ENCODE results near the gene NUP35.

NUP35 gene, protein sequence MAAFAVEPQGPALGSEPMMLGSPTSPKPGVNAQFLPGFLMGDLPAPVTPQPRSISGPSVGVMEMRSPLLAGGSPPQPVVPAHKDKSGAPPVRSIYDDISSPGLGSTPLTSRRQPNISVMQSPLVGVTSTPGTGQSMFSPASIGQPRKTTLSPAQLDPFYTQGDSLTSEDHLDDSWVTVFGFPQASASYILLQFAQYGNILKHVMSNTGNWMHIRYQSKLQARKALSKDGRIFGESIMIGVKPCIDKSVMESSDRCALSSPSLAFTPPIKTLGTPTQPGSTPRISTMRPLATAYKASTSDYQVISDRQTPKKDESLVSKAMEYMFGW

DNA sequence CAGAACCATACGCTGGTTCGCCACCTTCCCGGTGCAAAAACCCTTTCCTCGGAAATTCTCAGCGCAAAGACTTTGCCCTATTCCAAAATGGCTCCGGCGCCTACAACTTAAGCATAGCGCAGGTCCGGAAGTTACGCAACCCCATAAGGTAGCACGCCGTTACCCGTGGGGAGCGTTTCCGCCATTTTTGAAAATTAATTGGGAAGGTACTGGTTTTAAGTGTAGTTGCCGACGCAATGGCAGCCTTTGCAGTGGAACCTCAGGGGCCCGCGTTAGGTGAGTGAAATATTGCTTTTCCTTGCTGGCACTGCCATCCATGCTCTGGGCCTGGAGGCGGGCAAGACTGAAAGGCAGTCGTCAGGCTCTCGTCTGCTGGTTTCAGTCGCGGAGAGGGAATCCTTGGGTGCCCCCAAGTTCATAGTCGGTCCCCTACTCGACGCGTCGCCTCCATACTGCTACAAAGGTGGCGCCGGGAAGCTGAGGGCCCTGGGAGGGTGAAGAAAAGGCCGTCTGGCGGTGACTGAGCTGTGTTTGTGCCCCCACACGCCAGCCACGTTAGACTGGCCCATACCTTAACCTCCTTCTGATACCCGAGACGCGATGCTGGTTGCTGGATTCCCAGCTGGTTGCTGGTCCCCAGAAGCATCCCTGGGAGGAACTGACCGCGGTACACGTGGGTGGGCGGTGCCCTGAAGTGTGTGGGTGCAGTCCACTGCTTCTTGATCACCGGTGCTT is at the start of gene NUP35:
Gene NUP35 (plus strand): TSS at position 222 of the 735 bp plus-strand sequence. CDS start 15 bp downstream, at position 237.
- in situ Hi-C loops (cut with MboI; ENCODE audit: low sequenced_read_pairs) = no loop called here

DNA sequence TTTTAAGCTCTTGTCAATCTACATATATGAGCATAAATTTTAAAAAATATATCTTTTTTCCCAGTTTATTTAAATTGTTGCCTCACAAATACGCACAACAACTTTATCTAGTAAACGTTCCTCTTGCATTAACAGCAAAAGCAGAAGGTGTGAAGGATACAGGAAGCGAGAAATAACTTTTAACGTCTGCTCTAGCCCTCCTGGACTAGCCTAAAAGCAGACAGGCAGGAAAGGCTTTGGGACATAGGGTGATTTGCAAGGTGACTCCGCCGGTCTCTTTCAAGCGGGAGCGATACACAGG is 46.1 kb upstream of the NUP35 start:
- in situ Hi-C loops (cut with MboI; ENCODE audit: low sequenced_read_pairs) = no loop called here

DNA sequence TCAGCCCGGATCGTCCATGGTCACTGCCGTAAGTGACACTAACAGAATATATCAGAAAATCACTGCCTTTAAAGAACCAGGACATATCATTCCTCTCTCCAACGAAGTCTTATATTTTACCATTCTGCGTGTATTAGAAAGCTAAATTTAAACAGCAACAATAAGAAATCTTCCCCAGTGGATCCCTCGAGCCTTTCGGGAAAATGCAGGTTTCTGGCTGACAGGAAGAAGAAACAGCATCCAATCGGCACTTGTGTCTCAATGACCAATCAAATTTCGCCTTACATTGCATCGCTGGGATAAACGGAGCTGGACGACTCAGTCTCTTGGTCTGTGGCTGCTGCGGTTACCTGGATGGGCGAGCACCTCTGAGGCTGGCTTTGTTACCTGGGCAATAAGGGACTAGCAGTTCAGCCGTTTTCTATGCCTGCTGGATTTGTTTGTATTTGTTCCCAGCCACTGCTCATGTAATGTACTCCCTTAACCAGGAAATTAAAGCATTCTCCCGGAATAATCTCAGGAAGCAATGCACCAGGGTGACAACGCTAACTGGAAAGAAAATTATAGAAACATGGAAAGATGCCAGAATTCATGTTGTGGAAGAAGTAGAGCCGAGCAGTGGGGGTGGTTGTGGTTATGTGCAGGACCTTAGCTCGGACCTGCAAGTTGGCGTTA is 45.6 kb upstream of the NUP35 start, which contains the start of gene DUSP19:
Gene DUSP19 (plus strand): TSS at position 284 of the 675 bp plus-strand sequence. CDS start 187 bp downstream, at position 471.
- in situ Hi-C loops (cut with MboI; ENCODE audit: low sequenced_read_pairs) = no loop called here

DNA sequence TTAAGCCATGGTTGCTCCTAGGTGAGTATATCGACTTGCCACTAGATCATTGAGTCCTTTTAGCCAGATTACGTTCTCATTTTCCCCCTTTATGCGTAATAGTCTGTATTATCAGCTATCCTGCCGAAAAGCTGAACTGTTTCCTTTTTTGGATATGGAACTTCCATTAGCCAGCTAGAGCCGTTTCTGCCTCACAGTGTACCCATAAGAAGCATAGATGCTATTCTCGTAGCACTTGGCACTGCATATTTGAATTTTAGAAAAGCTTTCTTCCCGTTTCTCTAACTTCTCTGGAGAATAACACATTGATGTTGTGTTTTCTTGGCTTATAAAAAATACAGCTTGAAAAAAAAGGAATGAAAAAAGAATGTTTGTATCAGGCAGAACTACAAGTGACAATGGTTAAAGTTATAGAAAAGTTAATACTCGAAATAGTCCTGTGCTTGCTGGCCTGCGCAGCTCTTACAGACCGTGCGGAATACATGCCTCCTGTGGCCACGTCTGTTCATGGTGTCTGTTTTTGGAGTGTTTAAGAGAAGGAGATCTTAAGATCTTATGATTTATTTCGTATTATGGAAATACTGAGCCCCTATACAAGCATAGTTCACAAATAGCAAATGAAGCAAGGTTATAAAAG is 45.0 kb upstream of the NUP35 start:
- in situ Hi-C loops (cut with MboI; ENCODE audit: low sequenced_read_pairs) = no loop called here

DNA sequence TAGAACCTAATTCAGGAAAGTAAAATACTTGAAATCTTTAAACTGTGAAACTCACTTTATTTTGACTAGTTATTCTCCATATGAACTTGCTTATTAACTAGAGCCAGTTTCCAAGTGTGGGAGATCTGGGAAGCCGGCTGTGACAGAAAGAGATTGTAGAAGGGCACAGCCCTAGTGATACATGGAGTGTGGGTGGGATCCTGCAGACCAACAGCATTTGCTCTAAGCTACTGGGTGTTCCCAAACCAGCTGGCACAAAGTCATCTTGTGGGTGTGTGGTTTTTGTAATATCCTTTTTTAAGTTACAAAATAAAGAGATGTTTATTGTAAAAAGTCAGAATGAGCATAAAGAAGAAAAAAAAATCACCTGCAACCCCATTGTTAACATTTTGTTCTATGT is 42.3 kb upstream of the NUP35 start:
- in situ Hi-C loops (cut with MboI; ENCODE audit: low sequenced_read_pairs) = no loop called here

DNA sequence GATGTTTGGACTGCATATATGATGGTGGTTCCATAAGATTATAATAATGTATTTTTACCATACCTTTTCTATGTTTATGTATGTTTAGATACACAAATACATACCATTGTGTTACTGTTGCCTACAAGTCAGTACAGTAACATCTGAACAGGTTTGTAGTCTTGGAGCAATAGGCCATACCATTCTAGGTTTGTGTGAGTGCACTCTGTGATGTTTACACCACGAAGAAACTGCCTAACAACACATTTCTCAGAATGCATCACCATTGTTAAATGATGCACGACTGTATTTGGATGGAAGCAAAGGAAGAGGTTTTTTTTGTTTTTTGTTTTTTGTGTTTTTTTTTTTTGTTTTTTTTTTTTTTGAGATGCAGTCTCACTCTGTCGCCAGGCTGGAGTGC is 36.2 kb upstream of the NUP35 start:
- in situ Hi-C loops (cut with MboI; ENCODE audit: low sequenced_read_pairs) = no loop called here

DNA sequence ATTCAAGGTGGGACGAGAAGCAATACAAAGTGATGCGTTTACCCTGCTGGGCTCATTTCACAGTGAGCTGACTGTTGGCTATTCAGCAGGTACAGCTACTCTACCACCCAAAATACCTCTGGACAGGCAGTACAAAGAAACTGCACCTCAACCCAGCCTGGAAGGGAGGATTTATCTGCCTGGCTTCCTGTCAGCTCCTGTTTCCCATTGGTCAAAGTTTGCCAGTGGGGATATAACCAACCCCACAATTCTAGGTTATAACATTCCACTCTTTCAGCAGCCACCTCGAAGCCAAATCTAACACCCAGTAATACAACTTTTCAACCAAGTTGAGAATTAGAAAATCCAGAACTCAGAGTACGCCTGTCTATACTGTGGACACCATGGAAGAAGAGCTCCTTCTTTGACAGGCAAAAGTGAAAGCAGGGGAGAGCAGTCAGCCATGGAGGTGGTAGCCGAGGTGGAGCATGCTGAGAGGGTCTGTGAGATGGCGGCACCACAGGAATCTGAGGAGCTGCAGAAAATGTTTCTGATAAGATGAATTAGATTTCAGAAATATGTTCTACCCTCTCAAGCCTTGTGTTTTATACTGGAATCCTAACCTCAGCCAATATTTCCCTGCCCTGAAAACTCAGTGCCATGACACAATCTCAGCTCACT is 34.9 kb upstream of the NUP35 start:
- in situ Hi-C loops (cut with MboI; ENCODE audit: low sequenced_read_pairs) = no loop called here

DNA sequence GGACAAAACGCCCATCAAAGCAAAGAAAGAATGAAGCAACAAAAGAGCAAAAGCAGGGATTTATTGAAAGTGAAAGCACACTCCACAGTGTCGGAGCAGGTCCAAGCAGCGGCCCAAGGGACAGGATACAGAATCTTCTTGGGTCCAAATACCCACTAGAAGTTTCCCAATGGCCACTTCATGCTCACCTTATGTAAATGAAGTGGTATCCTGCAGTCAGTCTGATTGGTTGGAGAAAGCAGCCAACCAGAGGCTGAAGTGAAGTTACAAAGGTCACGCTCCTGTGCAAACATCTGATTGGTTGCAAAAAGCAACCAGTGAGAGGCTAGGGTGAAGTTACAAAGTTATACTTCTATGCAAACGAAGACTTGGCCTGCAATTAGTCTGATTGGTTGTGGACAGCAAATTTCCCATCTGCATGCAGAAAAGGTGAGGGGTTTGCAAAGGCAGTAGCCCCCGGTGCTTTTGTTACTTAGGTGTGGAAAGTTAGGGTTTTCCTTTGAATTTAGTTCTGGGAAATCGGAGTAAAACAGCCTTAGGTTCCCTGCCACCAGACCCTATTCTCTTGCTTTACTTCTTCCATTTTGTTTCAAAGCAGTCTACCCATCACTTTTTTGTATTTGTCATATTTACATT is 32.8 kb upstream of the NUP35 start:
- in situ Hi-C loops (cut with MboI; ENCODE audit: low sequenced_read_pairs) = no loop called here

DNA sequence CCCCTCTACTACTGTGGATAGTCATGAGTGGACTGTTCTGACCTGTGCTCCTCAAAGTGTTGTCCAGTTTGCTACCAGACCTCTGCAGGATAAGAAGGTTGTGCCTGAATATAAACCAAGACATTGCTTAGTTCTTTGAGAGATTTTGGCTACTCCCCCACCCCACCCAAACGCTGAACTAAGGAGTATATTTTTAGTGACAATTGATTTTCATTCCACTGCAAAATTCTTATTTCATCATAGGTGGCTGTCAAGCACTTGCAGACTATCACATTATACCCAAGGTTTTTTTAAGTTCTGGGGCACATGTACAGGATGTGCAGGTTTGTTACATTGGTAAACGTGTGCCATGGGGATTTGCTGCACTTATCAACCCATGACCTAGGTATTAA is 32.3 kb upstream of the NUP35 start:
- in situ Hi-C loops (cut with MboI; ENCODE audit: low sequenced_read_pairs) = no loop called here

DNA sequence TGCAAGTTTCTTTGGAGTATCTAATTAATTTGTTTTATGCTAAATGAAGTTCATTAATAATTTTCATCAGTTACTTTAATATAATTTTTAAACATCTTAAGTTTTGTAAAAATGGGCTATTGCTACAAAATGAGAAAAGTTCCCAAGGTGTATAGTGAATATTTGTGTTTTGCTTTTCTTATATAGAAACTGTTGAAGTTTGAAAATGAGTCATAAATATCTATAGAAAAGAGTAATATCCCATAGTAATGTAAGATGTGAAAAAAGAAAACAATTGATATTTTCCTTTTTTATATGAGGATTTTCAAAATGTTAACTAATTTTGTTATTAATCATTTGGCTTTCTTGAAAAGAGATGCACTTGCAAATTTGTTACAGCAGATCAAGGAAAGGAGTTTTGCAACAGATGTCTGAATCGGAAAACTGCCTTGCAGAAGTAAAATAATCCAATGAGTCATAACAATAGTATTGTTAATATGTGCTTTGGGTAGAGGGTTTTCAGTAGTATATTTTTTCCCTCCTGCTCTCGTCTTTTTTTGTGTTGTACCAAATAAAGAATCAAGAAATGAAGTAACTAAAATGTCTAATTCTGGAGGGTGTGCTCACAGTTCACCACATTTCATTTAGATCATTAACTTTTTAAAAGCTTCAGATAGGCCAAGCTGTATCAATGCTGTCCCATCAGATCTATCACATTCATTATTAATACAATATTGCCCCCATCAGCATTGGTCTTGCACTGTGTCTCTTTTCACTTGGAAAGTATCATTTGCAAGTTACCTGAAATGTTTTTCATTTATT is 30.2 kb upstream of the NUP35 start:
- in situ Hi-C loops (cut with MboI; ENCODE audit: low sequenced_read_pairs) = no loop called here

DNA sequence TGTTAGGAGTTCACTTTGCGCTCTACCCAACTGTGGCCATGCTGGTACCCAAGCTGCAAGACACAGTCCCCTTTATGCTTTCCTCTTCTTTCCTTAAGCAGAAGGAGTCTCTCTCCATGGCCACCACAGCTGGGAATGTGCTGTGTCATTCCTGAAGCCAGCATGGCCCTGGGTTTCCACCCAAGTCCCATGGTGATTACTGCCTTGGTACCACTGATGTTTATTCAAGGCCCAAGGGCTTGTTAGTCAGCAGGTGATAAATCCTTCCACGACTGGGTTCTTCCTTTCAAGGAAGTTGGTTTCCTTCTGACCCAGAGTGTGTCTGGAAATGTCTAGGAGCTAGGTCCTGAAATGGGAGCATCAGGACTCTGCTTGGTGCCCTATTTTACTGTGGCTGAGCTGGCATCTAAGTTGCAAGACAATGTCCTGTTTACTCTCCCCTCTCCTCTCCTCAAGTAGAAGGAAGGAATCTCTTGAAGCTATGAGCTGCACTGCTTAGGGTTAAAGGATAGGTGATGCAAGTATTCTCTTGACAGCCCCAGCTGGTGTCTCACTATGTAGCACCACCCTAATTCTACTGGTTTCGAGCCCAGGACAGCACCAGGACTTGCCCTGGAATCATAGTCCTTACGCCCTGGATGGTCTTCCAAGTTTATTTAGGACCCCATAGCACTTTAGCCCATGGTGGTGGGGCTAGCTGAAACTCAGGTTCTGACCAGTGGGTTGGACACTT is 18.7 kb upstream of the NUP35 start:
- in situ Hi-C loops (cut with MboI; ENCODE audit: low sequenced_read_pairs) = no loop called here

DNA sequence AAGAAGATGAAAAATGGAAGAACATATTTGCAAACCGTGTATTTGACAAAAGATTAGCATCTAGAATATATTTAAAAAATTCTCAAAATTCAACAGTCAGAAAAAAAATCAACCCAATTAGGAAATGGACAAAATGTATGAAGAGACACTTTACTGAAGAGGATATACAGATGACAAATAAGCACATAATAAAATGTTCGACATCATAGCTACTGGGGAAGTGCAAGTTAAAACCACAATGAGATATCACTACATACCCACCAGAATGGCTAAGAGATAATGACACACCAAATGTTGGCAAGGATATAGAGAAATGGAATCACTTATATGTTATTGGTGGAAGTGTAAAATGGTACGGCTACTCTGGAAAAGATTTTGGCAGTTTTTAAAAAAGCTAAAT is 11.7 kb upstream of the NUP35 start:
- in situ Hi-C loops (cut with MboI; ENCODE audit: low sequenced_read_pairs) = no loop called here

DNA sequence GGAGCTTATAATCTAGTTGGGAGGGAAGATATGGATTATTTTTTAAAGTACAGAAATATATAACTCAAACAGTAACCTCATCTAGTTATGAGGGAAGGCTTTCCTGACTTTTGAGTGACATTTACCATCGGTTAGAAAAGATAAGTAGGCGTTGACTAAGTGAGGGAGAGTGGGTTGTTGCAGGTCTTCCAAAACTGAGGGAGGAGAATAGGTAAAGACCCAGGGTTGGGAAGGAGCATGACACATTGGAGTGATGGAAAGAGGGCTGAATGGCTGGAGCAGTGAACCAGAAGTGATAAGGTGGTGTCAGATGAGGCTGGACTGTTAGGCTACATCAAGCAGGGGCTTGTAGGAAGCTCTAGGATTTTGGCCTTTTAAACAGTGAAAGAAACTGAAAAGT is 10.6 kb upstream of the NUP35 start:
- in situ Hi-C loops (cut with MboI; ENCODE audit: low sequenced_read_pairs) = no loop called here

DNA sequence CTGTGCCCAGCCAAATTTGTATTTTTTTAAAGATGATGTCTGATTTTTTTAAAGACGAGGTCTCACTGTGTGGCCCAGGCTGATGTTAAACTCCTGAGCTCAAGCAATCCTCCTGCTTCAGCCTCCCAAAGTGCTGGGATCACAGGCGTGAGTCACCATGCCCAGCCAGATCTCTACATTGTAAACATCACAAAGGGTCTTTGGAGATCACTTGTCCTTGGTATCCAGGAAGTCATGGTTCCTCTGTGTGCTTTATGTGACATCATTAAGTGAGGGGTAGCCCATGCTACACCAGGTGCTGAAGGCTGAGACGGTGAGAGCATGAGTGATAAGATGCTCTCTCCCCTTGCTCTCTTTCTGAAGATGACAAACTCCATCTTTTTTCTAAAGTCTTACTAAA is 7.0 kb upstream of the NUP35 start:
- in situ Hi-C loops (cut with MboI; ENCODE audit: low sequenced_read_pairs) = no loop called here

DNA sequence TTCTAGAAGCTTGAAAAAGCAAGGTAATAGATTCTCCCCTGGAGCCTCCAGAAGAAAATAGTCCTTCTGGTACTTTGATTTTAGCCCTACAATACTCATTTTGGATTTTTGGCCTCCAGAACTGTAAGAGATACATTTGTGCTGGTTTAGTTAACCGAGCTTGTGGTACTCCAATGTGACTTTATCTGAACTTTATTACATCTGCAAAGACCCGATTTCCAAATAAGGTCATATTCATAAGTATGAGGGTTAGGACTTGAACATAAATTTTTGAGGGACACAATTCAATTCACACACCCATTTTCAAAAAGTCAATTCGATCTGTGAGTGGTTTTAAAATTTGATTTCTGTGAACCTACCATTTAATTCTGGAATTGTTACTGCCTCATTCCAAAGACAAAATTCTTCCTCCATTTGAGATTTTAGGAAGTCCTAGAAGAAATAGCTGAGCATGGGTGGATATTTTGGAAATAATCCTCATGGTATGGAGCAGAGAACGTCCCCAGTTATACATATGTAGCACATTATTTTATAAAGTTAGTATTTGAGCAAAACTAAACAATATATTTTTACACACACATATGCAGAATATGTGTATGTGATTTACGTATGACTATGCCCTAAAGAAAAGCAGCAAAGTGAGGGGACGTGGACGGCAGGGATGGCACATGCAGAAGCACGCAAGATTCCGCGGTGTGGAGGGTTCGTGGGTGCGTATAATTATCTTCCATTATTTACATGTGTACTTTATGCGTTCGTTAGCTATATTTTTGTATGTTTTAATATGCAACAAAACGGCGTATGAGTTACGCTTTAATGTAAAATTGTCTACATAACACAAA is 905 bp upstream of the NUP35 start:
- in situ Hi-C loops (cut with MboI; ENCODE audit: low sequenced_read_pairs) = no loop called here

DNA sequence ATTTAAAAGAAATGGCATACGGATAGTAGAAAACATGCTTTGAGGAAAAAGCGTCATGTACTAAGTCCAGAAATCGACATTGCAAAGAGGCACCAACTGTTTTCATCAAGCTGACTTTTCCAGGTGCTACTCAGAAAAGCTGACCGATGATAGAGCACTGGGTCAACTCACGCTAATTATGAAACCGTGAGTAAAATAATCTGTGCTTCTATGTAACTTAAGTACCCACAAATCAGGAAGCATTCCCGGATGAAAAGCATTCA is 353 bp upstream of the NUP35 start:
- in situ Hi-C loops (cut with MboI; ENCODE audit: low sequenced_read_pairs) = no loop called here

DNA sequence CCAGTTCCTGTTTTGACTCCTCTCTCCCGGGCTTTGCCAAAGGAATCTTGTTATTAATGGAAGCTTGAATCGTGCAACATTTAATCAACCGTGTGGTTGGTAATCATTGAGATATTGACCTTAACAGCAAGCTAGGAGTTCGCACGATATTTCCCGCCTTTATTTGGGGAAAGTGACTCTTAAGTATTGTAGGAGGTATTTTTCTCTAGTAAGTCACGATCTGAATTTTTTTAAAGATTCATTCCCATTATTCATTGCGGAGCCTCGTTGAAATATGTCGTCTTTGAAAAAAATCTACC is 663 bp downstream of the NUP35 start:
- in situ Hi-C loops (cut with MboI; ENCODE audit: low sequenced_read_pairs) = no loop called here

DNA sequence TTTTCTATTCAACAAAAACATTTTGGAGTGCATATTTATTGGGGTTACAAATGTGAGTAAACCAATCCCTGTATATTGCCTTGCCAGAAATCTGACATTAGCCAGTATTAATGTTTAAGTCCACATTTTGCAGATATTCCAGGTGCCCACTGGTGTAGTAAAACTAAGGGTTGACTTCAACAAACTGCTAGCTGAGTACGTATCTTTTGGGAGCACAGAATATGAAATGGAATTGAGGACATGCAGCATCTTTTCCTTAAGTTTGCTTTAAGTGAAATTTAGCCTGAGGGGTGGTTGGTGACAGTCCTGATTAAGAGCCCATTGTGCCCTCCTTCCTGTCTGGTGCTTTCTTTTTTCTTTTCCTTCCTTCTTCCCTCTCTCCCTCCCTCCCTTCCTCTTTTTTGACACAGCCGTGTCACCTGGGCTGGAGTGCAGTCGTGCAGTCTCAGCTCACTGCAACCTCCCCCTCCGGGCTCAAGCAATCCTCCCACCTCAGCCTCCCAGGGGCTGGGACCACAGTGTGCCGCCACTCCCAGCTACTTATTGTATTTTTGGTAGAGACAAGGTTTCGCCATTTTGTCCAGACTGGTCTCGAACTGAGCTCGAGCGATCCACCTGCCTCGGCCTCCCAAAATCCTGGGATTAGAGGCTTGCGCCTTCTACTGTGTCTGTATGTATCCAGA is 1.6 kb downstream of the NUP35 start:
- in situ Hi-C loops (cut with MboI; ENCODE audit: low sequenced_read_pairs) = no loop called here
